GM10266 (cell line): ENCODE results near the gene ETV4.

Experiments used
- DNase-seq: peaks from one replicate; pipeline ENCODE4 v3.0.0; 2012; ENCODE audit errors: extremely low spot score
- CTCF ChIP-seq: IDR thresholded peaks from 2 replicates; pipeline ENCODE4 v1.5.1; 2012; ENCODE audit warnings: mild to moderate bottlenecking, low read depth; ENCODE audit not compliant: control insufficient read depth, insufficient read depth; ENCODE audit errors: missing control alignments

The ETV4 gene

GRCh38 chr17:43549496-43549895, 3.4 kb upstream of the ETV4 start:
- DNase-seq, result no peak
- TF ChIP-seq CTCF, result no peak

- DNase-seq, result no peak
- no peak for TF ChIP-seq CTCF
Measured at GRCh38 chr17:43548689-43549379, 2.7 kb upstream of the ETV4 start.

- TF ChIP-seq CTCF, result no peak
- DNase-seq, result no peak
Measured at GRCh38 chr17:43547659-43548256, 1.6 kb upstream of the ETV4 start.

GRCh38 chr17:43547189-43547550, 1.0 kb upstream of the ETV4 start:
- no peak for DNase-seq
- no peak for TF ChIP-seq CTCF

GRCh38 chr17:43545383-43545632, 832 bp downstream of the ETV4 start:
- peak; percentile 52 for DNase-seq
- TF ChIP-seq CTCF, result no peak

- no peak for DNase-seq
- no peak for TF ChIP-seq CTCF
Measured at GRCh38 chr17:43543771-43544575, 2.2 kb downstream of the ETV4 start.

- DNase-seq, result no peak
- no peak for TF ChIP-seq CTCF
Measured at GRCh38 chr17:43543300-43543699, 2.8 kb downstream of the ETV4 start.
